ENCODE data around the gene HSPA4. TPM values are rescaled to one million over a fixed set of nuclear protein-coding genes. Genes with fewer than 3 reads are reported as not detected.

Gene HSPA4
- total and polyA plus RNA-seq, 2 of the 13 experiments (the other 11 are each of a cell fraction or from before 2014, with no cell fraction given) = 36.6 to 231 TPM

DNA sequence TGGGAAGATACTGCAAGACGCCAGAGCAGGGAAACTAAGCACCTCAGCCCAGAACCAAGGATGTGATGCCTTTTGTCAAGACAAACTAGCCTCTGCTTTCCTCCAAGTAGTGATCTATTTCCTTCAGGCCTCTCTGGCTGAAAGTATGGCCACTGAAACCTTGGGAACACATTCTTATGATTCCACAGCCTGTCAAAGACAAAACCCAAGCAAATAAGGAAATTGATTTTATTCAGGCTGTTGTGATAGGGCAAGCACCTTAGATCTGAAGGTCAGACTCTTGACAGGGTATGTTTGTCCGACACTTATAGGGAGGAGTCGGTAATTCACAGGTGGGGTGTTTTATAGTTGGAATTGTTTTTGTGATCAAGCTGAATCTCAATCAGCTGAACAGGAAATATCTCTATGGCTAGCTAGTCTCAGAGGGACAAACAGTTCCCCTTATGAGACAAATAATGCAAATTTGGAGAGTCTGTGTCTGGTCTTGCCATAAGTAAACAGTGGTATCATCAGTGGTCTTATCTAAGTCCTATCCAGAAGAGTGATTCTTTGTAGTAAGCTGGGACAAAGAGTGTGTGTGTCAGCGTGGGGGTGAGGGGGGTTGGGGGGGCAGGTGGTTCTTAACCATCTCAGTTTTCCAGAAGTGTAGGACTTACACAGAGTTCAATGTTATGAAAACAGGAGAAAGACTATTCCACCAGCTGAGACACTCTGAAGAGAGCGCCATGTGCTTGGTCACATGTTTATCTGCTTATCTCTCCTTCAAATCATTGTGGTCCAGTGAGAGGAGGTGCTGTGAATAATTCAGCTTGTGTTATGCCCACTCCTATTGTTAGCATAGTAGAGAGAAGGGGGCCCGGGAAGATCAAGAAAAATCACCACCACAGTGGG lies 18.7 kb upstream of the HSPA4 start (continued):
- TF ChIP-seq PHB2 (IDR thresholded peaks at IDR 0.05; ENCODE audit: partially characterized antibody) (no peak), HOXA3 (CRISPR knock-in tag; IDR thresholded peaks at IDR 0.05) (no peak), ELF3 (CRISPR knock-in tag; IDR thresholded peaks at IDR 0.05) (no peak), SP2 (CRISPR knock-in tag; IDR thresholded peaks at IDR 0.05) (no peak), MLLT10 (CRISPR knock-in tag; IDR thresholded peaks at IDR 0.05) (no peak), TBX2 (CRISPR knock-in tag; IDR thresholded peaks at IDR 0.05; ENCODE audit: borderline replicate concordance) (0 out of 2 replicates have a peak, but pooled peaks have one; percentile 20), DMAP1 (CRISPR knock-in tag; IDR thresholded peaks at IDR 0.05) (peak; percentile 63; the same call in 1 of the 2 replicates), ARID2 (CRISPR knock-in tag; IDR thresholded peaks at IDR 0.05; ENCODE audit: borderline replicate concordance) (no peak), ZNF629 (CRISPR knock-in tag; conservative IDR thresholded peaks at IDR 0.05) (no peak), NRL (CRISPR knock-in tag; IDR thresholded peaks at IDR 0.05; ENCODE audit: borderline replicate concordance) (no peak), TBL1XR1 (IDR thresholded peaks at IDR 0.05; ENCODE audit: borderline replicate concordance, low read length, partially characterized antibody) (no peak), ZNF256 (CRISPR knock-in tag; conservative IDR thresholded peaks at IDR 0.05) (no peak), ZNF556 (CRISPR knock-in tag; IDR thresholded peaks at IDR 0.05; ENCODE audit: borderline replicate concordance) (no peak), ZNF615 (CRISPR knock-in tag; IDR thresholded peaks at IDR 0.05; ENCODE audit: borderline replicate concordance) (no peak), HNRNPLL (IDR thresholded peaks at IDR 0.05; ENCODE audit: low read depth, low read length, poor library complexity, severe bottlenecking) (no peak), NKX3-1 (CRISPR knock-in tag; IDR thresholded peaks at IDR 0.05) (no peak)
- TF ChIP-seq, protein P1, sequence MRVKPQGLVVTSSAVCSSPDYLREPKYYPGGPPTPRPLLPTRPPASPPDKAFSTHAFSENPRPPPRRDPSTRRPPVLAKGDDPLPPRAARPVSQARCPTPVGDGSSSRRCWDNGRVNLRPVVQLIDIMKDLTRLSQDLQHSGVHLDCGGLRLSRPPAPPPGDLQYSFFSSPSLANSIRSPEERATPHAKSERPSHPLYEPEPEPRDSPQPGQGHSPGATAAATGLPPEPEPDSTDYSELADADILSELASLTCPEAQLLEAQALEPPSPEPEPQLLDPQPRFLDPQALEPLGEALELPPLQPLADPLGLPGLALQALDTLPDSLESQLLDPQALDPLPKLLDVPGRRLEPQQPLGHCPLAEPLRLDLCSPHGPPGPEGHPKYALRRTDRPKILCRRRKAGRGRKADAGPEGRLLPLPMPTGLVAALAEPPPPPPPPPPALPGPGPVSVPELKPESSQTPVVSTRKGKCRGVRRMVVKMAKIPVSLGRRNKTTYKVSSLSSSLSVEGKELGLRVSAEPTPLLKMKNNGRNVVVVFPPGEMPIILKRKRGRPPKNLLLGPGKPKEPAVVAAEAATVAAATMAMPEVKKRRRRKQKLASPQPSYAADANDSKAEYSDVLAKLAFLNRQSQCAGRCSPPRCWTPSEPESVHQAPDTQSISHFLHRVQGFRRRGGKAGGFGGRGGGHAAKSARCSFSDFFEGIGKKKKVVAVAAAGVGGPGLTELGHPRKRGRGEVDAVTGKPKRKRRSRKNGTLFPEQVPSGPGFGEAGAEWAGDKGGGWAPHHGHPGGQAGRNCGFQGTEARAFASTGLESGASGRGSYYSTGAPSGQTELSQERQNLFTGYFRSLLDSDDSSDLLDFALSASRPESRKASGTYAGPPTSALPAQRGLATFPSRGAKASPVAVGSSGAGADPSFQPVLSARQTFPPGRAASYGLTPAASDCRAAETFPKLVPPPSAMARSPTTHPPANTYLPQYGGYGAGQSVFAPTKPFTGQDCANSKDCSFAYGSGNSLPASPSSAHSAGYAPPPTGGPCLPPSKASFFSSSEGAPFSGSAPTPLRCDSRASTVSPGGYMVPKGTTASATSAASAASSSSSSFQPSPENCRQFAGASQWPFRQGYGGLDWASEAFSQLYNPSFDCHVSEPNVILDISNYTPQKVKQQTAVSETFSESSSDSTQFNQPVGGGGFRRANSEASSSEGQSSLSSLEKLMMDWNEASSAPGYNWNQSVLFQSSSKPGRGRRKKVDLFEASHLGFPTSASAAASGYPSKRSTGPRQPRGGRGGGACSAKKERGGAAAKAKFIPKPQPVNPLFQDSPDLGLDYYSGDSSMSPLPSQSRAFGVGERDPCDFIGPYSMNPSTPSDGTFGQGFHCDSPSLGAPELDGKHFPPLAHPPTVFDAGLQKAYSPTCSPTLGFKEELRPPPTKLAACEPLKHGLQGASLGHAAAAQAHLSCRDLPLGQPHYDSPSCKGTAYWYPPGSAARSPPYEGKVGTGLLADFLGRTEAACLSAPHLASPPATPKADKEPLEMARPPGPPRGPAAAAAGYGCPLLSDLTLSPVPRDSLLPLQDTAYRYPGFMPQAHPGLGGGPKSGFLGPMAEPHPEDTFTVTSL (CRISPR knock-in tag; IDR thresholded peaks at IDR 0.05; ENCODE audit: borderline replicate concordance) = no peak
- TF ChIP-seq, protein P2, sequence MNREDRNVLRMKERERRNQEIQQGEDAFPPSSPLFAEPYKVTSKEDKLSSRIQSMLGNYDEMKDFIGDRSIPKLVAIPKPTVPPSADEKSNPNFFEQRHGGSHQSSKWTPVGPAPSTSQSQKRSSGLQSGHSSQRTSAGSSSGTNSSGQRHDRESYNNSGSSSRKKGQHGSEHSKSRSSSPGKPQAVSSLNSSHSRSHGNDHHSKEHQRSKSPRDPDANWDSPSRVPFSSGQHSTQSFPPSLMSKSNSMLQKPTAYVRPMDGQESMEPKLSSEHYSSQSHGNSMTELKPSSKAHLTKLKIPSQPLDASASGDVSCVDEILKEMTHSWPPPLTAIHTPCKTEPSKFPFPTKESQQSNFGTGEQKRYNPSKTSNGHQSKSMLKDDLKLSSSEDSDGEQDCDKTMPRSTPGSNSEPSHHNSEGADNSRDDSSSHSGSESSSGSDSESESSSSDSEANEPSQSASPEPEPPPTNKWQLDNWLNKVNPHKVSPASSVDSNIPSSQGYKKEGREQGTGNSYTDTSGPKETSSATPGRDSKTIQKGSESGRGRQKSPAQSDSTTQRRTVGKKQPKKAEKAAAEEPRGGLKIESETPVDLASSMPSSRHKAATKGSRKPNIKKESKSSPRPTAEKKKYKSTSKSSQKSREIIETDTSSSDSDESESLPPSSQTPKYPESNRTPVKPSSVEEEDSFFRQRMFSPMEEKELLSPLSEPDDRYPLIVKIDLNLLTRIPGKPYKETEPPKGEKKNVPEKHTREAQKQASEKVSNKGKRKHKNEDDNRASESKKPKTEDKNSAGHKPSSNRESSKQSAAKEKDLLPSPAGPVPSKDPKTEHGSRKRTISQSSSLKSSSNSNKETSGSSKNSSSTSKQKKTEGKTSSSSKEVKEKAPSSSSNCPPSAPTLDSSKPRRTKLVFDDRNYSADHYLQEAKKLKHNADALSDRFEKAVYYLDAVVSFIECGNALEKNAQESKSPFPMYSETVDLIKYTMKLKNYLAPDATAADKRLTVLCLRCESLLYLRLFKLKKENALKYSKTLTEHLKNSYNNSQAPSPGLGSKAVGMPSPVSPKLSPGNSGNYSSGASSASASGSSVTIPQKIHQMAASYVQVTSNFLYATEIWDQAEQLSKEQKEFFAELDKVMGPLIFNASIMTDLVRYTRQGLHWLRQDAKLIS (CRISPR knock-in tag; IDR thresholded peaks at IDR 0.05) = no peak
- TF ChIP-seq, protein P3, sequence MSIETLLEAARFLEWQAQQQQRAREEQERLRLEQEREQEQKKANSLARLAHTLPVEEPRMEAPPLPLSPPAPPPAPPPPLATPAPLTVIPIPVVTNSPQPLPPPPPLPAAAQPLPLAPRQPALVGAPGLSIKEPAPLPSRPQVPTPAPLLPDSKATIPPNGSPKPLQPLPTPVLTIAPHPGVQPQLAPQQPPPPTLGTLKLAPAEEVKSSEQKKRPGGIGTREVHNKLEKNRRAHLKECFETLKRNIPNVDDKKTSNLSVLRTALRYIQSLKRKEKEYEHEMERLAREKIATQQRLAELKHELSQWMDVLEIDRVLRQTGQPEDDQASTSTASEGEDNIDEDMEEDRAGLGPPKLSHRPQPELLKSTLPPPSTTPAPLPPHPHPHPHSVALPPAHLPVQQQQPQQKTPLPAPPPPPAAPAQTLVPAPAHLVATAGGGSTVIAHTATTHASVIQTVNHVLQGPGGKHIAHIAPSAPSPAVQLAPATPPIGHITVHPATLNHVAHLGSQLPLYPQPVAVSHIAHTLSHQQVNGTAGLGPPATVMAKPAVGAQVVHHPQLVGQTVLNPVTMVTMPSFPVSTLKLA (IDR thresholded peaks at IDR 0.05) = peak; percentile 57
